OCI-LY7 (cell line): Measurements from ENCODE around the gene SCPEP1. TPM values are rescaled to one million over a fixed set of nuclear protein-coding genes. Genes with fewer than 3 reads are reported as not detected.

Experiments
- BruUV-seq: library from RNA; stranded (reverse); fragments of 400-500 nt; replicated peaks from 2 replicates; lab custom pipeline; 2021; lab: Mats Ljungman, UMichigan
- CTCF ChIA-PET: fragments of 300-600 bp; sonication (Branson Sonifier 250); formaldehyde crosslinking; loops from one replicate; lab custom pipeline; 2022; ENCODE audit warnings: antibody characterized with exemption; ENCODE audit not compliant: unreplicated experiment; lab: Charles Lee
- POLR2A ChIA-PET: fragments of 300-600 bp; sonication (Branson Sonifier 250); formaldehyde crosslinking; loops from one replicate; lab custom pipeline; 2022; ENCODE audit warnings: antibody characterized with exemption; lab: Charles Lee
- DNase-seq: peaks from one replicate; pipeline ENCODE4 v3.0.0-alpha.2; 2015; ENCODE audit warnings: low spot score
- H2AFZ ChIP-seq: fragments of 200-600 bp; sonication (generic), shearing (Covaris generic); 2 replicates; pipeline ENCODE4 v1.6.1; 2014; ENCODE audit warnings: mild to moderate bottlenecking, antibody characterized with exemption, low read length, moderate library complexity
- H3K27ac ChIP-seq: fragments of 200-600 bp; sonication (generic); 2 replicates; pipeline ENCODE4 v1.5.1; 2014; ENCODE audit warnings: mixed run types, low read depth, mild to moderate bottlenecking, moderate library complexity, low read length, inconsistent platforms; ENCODE audit not compliant: poor library complexity, severe bottlenecking
- H3K36me3 ChIP-seq: fragments of 200-600 bp; sonication (generic); 2 replicates; pipeline ENCODE4 v1.6.1; 2014; ENCODE audit warnings: mild to moderate bottlenecking, antibody characterized with exemption, low read length, moderate library complexity, mixed read lengths; ENCODE audit not compliant: insufficient read depth
- H3K4me1 ChIP-seq: fragments of 200-600 bp; sonication (generic); 2 replicates; pipeline ENCODE4 v1.5.1; 2014; ENCODE audit warnings: mild to moderate bottlenecking, low read length; ENCODE audit not compliant: insufficient read depth, poor library complexity, severe bottlenecking
- H3K4me2 ChIP-seq: fragments of 200-600 bp; sonication (generic); 2 replicates; pipeline ENCODE4 v1.6.1; 2014; ENCODE audit warnings: mild to moderate bottlenecking, low read length
- H3K4me3 ChIP-seq: fragments of 200-600 bp; sonication (generic); 2 replicates; pipeline ENCODE4 v1.5.1; 2014; ENCODE audit warnings: mild to moderate bottlenecking, low read depth, low read length; ENCODE audit not compliant: poor library complexity, severe bottlenecking
- H3K79me2 ChIP-seq: fragments of 200-600 bp; sonication (generic); 2 replicates; pipeline ENCODE4 v1.6.1; 2016; ENCODE audit warnings: low read depth, mild to moderate bottlenecking, low read length, moderate library complexity, mixed read lengths; ENCODE audit not compliant: insufficient read depth
- H3K9me2 ChIP-seq: fragments of 200-600 bp; sonication (generic); 2 replicates; pipeline ENCODE4 v1.6.1; 2016; ENCODE audit warnings: mild to moderate bottlenecking, low read length, mixed read lengths; ENCODE audit not compliant: insufficient read depth
- H3K9me3 ChIP-seq: fragments of 200-600 bp; sonication (generic); 2 replicates; pipeline ENCODE4 v1.6.1; 2014; ENCODE audit warnings: mild to moderate bottlenecking, mixed run types, low read length, mixed read lengths
- H4K20me1 ChIP-seq: fragments of 200-600 bp; sonication (generic); 2 replicates; pipeline ENCODE4 v1.6.1; 2014; ENCODE audit warnings: mild to moderate bottlenecking, antibody characterized with exemption, low read length, moderate library complexity, mixed read lengths; ENCODE audit not compliant: insufficient read depth
- EZH2phosphoT487 ChIP-seq: fragments of 200-600 bp; sonication (generic); IDR thresholded peaks from 2 replicates; pipeline ENCODE4 v1.6.1; 2018; ENCODE audit warnings: low read depth, borderline replicate concordance, mild to moderate bottlenecking, mixed run types, antibody characterized with exemption, low read length, moderate library complexity, mixed read lengths
- intact Hi-C: fragments of 100-400 bp; cut with micrococcal nuclease; formaldehyde crosslinking; loops from one replicate; pipeline ENCODE4 v1.10.0; 2022; ENCODE audit not compliant: unreplicated experiment
- total RNA-seq, 2 experiments: library from RNA; depleted of rRNA in 1 of 2; stranded (reverse); fragments of >200 nt in 1 of 2; shearing (Covaris generic) in 1 of 2; gene quantifications; 2 replicates each; pipeline ENCODE4 v1.2.3, GENCODE V29; 2014 to 2022
- TF ChIP-seq, protein P1 (sequence below): fragments of 200-600 bp; sonication (generic); conservative IDR thresholded peaks from 2 replicates; pipeline ENCODE4 v1.5.1; 2014; ENCODE audit warnings: mild to moderate bottlenecking, antibody characterized with exemption, low read length, moderate library complexity, mixed read lengths

Gene SCPEP1
- total RNA-seq, 2 experiments from 2014 or later: 43.0 to 48.2 TPM

DNA sequence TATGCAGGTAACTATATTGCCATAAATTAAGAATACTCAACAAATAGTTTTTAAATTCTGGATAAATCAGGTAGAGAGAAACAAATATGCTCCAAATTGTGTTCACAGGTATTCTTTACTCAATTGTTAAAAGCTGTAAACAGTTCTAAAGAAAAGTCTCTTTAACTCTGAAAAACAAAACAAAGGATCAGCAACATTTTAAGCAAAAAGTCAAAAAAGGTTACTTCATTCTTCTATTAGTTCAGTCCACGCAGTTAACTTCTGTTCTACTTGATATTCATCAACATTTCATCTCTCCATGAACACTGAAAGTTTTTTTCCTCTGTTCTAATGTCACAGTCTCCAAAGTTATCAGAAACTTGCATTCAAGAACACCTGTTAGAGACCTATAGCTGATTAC, 47.9 kb downstream of the SCPEP1 start:
- Histone ChIP-seq H3K27ac (no peak overlapping the region), H3K9me2 (no peaks in the 10 kb centered on the region), H3K9me3 (peaks cover 31% of the 10 kb centered on the region), H3K4me2 (no peak overlapping the region), H3K79me2 (no peaks in the 10 kb centered on the region), H2AFZ (no peak overlapping the region), H3K36me3 (no peaks in the 10 kb centered on the region; the same call in 1 of the 2 replicates), H4K20me1 (no peaks in the 10 kb centered on the region), H3K4me1 (no peaks in the 10 kb centered on the region), H3K4me3 (no peak overlapping the region)
- DNase-seq: peak; percentile 23
- TF ChIP-seq EZH2phosphoT487: no peak
- TF ChIP-seq, protein P1, sequence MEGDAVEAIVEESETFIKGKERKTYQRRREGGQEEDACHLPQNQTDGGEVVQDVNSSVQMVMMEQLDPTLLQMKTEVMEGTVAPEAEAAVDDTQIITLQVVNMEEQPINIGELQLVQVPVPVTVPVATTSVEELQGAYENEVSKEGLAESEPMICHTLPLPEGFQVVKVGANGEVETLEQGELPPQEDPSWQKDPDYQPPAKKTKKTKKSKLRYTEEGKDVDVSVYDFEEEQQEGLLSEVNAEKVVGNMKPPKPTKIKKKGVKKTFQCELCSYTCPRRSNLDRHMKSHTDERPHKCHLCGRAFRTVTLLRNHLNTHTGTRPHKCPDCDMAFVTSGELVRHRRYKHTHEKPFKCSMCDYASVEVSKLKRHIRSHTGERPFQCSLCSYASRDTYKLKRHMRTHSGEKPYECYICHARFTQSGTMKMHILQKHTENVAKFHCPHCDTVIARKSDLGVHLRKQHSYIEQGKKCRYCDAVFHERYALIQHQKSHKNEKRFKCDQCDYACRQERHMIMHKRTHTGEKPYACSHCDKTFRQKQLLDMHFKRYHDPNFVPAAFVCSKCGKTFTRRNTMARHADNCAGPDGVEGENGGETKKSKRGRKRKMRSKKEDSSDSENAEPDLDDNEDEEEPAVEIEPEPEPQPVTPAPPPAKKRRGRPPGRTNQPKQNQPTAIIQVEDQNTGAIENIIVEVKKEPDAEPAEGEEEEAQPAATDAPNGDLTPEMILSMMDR: no peak
- POLR2A ChIA-PET: interaction anchor here (0.6 kb wide), 1 partner anchor 56 kb away, joined by 6 read pairs; no protein-coding TSS in a partner anchor
- BruUV-seq: no TSS peak
- intact Hi-C loops: no loop called here
- CTCF ChIA-PET: no interaction called here

DNA sequence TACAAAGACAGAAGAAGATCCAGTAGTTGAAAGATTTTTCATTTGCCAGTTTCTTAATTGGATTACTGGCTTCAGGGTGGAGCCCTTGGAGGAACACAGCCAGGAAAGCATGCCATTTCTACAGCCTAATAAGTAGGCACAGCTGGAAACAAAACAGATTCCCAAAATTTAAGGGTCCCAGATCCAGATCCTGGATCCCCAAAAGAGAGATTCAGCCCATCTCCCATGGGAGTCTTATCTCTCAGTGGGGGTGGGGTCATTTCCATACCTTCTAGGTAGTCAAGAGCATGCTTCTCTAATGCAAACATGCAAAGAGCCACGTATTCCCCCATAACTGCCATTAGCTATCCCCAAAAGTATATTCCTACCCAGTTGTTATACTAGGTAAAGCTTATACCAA, 49.9 kb downstream of the SCPEP1 start:
- CTCF ChIA-PET: no interaction called here
- H3K36me3 ChIP-seq: no peaks in the 10 kb centered on the region; the same call in 1 of the 2 replicates
- POLR2A ChIA-PET: no interaction called here
- no peak overlapping the region for H3K4me3 ChIP-seq
- H4K20me1 ChIP-seq: no peaks in the 10 kb centered on the region
- no TSS peak for BruUV-seq
- H3K4me2 ChIP-seq: no peak overlapping the region
- H3K27ac ChIP-seq: no peak overlapping the region
- no peaks in the 10 kb centered on the region for H3K79me2 ChIP-seq
- H3K9me2 ChIP-seq: no peaks in the 10 kb centered on the region
- no peak for DNase-seq
- H2AFZ ChIP-seq: no peak overlapping the region
- intact Hi-C loops: no loop called here
- TF ChIP-seq EZH2phosphoT487: no peak
- TF ChIP-seq, protein P1: no peak
- no peaks in the 10 kb centered on the region for H3K4me1 ChIP-seq
- H3K9me3 ChIP-seq: peaks cover 31% of the 10 kb centered on the region

DNA sequence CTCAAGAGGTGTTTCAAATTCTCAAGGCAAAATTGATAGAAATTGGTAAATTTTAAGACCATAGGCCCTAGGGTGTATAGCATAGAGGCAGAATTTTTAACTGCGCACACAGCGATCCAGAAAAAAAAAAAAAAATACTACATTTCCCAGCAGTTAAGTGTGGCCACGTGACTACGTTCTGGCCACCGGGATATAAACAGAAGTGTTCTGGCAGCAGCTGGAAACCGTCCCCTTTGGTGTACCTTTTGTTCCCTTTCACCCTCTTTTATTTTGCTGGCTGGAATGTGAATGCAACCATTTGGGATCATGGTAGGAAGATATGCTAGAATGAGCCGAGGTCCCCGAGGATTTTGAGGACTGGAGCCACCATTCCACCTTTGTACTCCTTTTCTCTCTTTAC, 54.4 kb downstream of the SCPEP1 start:
- Histone ChIP-seq H3K9me3 (peaks cover 6% of the 10 kb centered on the region; the same call in 1 of the 2 replicates), H4K20me1 (no peaks in the 10 kb centered on the region), H3K79me2 (no peaks in the 10 kb centered on the region), H3K36me3 (no peaks in the 10 kb centered on the region; the same call in 1 of the 2 replicates), H3K4me3 (no peak overlapping the region), H3K27ac (no peak overlapping the region), H3K4me1 (no peaks in the 10 kb centered on the region), H2AFZ (no peak overlapping the region), H3K9me2 (no peaks in the 10 kb centered on the region), H3K4me2 (no peak overlapping the region)
- CTCF ChIA-PET: no interaction called here
- DNase-seq: no peak
- no TSS peak for BruUV-seq
- no peak for TF ChIP-seq EZH2phosphoT487
- TF ChIP-seq, protein P1: no peak
- POLR2A ChIA-PET: no interaction called here
- intact Hi-C loops: no loop called here
